HG03432 (cell line): ENCODE results near the gene MX2.
A peak's percentile ranks its signal among the peaks of the same experiment; 100 is the strongest.

Experiments used
- ATAC-seq: cut with Tn5 transposase; IDR thresholded peaks from one replicate; pipeline ENCODE4 v1.9.1; 2021; ENCODE audit warnings: mild to moderate bottlenecking, moderate library complexity; ENCODE audit not compliant: unreplicated experiment

The MX2 gene

GRCh38 chr21:41363370-41364270 is 1.8 kb downstream of the MX2 start:
- ATAC-seq: no peak

DNA sequence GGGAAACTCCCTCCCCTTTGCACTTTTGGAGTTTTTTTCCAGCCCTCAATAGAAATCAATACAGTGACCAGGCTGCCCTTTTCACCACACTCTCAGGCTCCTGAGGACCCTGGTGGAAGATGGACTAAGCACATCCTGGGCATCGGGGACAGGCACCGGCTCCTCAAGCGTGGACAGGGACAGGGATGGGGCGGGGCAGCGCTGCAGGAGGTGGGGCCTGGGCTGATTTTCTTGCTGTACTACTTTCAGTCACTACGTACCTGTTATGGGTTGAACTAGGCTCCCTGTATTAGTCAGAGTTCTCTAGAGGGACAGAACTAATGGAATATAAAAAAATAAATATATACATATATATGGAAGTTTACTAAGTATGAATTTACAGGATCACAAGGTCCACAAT is 2.5 kb downstream of the MX2 start:
- ATAC-seq: no peak

GRCh38 chr21:41365377-41366107 is 3.7 kb downstream of the MX2 start:
- no peak for ATAC-seq

DNA sequence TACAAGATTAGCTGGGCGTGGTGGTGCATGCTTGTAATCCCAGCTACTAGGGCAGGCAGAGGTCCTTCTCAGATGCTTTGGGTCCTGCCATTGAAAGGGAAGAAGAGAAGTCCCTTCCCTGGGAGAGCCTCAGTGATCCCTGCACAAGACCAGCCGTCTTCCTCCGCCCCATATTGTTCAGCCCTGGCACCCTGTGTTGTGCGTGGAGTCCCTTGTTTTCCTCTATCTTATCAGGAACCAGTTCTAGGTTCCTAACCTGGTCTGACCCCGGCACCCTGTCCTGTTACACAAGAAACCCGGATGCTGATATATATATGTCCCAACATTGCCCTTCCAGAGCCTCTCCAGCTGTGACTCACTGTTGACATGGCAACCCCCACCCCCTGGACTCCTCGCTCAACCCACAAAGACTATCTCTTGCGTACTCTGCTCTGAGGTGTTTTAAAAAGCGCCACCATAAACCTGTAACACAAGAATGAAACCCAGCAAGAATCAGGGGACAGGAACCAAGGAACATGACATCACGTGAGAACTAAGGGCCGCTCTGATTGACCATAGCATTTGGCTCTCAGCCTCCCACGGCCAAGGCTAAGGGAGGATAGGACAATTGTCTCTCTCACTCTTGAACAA is 4.8 kb downstream of the MX2 start:
- no peak for ATAC-seq

DNA sequence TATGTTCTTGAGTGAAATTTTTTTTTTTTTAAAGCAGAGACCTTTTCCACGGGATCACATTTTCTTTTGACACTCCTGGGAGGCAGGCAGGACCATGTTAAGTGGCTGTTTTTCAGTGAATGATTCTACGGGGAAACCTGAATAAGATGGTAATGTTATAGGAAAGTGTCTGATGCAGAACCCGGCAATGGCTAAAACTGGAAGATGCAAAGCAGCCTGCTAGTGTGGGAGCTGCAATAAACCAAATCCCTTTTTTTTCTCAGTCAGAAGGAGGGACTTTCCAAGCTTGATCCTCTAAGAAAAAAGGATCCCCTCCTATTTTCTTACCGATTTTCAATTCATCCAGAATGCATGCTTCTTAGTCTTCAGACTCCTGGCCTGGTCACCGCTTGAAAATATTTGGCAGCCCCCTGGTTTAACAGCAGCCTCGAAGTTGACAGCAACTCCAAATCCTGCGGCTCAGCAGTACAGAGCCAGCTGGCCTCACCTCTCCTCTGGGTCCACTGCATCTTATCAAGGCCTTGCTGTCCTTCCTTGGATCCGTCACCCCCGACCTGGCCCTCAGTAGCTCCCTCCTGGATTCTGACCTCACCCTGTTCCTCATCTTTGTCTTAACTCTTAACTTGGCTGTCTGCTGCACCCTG is 5.6 kb downstream of the MX2 start:
- ATAC-seq: peak; percentile 8

DNA sequence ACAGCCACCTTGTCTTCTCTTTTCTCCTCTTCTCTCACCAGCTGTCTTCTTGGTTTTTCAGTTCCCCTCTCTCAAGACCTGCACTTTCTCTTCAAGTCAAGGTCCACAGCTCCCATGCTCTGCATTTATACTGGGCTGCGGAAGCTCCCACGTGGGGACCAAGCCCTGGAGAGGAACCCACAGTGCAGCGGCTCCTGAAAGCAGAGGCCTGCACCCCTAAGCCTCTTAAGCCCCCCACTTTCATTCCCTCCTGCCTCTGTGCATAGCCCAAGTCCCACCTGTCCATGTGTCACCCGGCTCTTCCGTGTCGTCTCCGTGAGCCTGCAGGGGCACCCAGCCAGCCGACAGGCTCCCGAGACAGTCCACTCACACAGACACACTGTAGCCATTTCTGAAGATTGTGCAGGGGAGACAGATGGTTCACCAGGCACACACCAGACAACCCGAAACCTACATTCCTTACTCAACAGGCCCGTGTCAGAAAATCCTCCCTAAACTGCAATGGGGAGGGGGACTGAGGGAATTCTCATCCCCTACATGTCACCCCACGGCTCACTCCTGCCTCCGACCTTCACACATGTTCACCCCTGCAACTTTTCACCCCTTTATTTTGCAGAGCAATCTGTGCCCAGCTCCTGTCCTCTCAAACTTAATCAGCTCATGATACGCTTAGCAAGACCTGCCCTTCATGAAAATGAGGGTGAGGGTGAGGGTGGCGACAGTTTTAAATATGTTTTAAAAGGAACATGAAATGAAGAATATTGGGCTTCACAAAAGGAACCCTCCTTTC is 6.3 kb downstream of the MX2 start:
- peak; percentile 71 for ATAC-seq

DNA sequence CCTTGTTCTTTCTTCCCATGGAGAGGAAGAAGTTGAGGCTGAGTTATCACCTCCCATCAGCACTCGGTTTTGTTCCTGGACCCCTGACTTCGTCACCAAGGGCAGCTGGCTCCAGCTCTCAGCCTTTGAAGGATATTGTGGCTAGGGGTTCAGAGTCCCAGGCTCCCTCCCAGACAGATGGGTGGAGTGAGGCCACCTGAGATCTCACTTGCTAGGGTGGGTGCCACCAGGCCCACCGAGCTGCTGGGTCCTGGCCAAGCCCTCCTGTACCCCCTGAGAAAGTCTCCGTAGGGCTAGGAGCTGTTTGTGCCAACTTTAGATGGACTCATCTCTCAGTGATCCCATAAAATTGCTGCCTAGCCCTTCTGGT is 6.9 kb downstream of the MX2 start:
- no peak for ATAC-seq

DNA sequence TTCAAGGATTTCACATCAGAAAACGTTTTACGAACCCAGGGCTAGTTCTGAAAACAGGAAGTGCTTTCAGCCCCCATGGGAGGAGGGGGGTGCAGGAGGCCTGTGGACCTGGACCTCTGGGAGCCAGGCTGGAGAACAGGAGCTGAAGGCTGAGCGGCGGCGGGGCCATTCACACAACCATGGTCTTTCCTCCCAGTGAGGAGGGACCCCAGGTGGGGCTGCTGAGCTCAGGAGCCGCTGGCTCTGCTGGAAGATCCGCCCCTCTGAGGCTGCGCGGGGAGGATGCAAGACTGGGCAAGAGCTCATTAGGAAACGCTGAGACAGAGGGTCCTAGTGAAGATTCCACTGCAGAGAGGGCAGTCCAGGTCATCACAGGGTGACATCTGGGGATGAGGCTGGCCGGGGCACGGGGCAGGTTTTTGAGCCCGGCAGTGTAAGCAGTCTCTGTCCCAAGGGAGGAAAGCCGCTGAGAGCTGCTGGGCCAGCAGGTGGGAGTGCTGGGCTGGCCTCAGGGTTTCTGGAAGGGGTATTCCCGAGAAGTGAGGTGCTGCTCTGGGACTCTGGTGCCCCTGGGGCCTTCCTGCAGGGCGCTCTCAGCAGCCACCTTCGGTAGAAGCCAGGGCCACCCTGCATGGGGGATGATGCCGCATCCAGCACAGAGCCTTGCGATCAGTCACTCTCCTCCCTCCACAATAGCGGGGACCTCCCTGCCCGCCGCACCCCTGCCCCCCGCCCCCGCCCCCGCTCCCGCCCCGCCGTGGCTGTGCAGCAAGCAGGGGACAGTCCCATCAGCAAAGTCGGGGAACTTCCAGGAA is 7.5 kb downstream of the MX2 start:
- peak; percentile 46 for ATAC-seq

- ATAC-seq: no peak
These were observed 8.4 kb downstream of the MX2 start for GRCh38 chr21:41369920-41370839.

- no peak for ATAC-seq
These were observed 9.2 kb downstream of the MX2 start for GRCh38 chr21:41370840-41371684.

DNA sequence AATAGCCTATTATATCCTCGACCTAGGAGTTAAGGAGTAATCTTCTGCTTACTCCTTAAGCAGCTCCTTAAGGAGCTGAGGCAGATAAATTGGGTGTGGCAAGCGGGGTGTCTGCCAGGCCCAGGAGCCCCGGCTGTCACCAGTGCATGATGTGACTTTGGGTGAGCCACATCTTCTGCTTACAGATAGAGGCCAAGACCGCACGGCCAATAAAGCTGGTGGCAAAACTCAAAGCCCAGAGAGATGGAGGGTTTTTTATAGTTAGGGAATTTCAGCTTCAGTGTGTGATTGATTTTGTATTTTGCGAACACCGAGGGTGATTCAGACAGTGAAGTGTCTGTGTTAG is 9.8 kb downstream of the MX2 start:
- no peak for ATAC-seq

- ATAC-seq: no peak
These were observed 11.4 kb downstream of the MX2 start for GRCh38 chr21:41373253-41373652.

DNA sequence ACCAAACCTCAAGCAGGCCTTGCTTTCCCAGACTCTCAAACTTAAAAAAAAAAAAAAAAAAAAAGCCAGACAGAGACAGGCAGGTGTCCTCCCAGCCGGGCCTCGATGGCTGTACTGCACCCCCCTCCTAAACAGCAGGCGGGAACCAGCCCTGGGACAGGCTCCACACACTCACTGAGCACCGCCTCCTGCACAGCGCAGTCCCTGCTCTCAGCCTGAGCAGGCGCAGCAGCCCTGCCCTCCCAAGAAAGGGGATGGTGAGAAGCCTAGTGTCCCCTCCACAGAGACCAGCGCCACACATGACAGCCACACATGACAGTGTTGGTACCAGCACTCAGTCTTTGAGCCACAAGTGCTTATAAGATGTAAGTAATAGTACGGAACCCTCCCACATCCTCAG is 11.9 kb downstream of the MX2 start:
- ATAC-seq: no peak

DNA sequence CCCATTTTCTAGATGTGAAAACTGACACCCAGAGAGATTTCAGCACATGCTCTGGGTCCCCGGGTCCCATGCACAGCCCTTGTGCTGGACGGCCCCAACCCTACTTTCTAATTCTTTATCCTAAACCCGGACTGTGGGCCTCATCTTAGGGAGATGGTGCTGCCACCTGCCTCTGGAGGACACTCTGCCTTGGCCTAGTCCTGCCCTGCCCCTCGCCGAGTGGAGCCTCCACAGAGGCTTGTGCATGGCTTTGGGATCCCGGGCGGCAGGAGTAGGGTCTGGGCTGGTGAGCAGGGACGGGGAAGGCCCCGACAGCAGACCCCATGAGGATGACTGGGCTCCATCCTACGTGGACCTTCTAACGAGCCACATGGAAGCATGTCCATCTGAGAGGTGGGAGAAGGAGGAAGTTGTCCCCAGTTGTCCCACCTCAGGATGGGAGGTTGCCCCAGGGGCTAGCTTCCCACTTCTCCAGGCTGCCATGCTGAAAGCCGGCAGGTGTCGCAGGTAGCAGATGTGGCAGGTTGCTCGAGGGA is 12.4 kb downstream of the MX2 start:
- ATAC-seq: no peak

GRCh38 chr21:41374867-41375533 is 13.2 kb downstream of the MX2 start:
- ATAC-seq: no peak

- no peak for ATAC-seq
These were observed 14.0 kb downstream of the MX2 start for GRCh38 chr21:41375875-41376274.

DNA sequence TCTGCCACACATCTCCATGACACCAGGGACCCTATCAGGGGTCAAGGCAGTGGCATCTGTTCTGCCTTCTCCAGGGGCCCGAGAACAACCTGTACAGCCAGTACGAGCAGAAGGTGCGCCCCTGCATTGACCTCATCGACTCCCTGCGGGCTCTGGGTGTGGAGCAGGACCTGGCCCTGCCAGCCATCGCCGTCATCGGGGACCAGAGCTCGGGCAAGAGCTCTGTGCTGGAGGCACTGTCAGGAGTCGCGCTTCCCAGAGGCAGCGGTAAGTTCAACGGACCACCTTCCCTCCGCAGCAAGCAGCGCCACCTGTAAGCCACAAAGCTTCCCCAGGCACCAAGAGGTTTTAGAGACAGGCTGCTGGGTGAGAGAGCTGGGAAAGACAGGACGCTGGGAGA is 15.9 kb downstream of the MX2 start:
- no peak for ATAC-seq
